GM21723 (cell line): ENCODE results near the gene GNAT3.

Source experiments
- ATAC-seq: cut with Tn5 transposase; IDR thresholded peaks from one replicate; pipeline ENCODE4 v1.9.1; 2021; ENCODE audit warnings: mild to moderate bottlenecking, moderate library complexity; ENCODE audit not compliant: unreplicated experiment

GNAT3 gene

GRCh38 chr7:80505900-80506500, 5.9 kb downstream of the GNAT3 start:
- no peak for ATAC-seq

- ATAC-seq: no peak
Measured at GRCh38 chr7:80500325-80500724, 11.5 kb downstream of the GNAT3 start.

GRCh38 chr7:80499350-80499953, 12.4 kb downstream of the GNAT3 start:
- no peak for ATAC-seq

GRCh38 chr7:80498481-80499349, 13.1 kb downstream of the GNAT3 start:
- ATAC-seq: no peak

GRCh38 chr7:80496586-80496985, 15.3 kb downstream of the GNAT3 start:
- no peak for ATAC-seq

GRCh38 chr7:80493121-80493849, 18.6 kb downstream of the GNAT3 start:
- no peak for ATAC-seq

- ATAC-seq: no peak
Measured at GRCh38 chr7:80491462-80491861, 20.4 kb downstream of the GNAT3 start.

- no peak for ATAC-seq
Measured at GRCh38 chr7:80488851-80489370, 23.0 kb downstream of the GNAT3 start.

- ATAC-seq: no peak
Measured at GRCh38 chr7:80488406-80488805, 23.5 kb downstream of the GNAT3 start.

- ATAC-seq: no peak
Measured at GRCh38 chr7:80485721-80486120, 26.1 kb downstream of the GNAT3 start.

GRCh38 chr7:80482950-80483349, 28.9 kb downstream of the GNAT3 start:
- no peak for ATAC-seq

GRCh38 chr7:80481196-80481884, 30.5 kb downstream of the GNAT3 start:
- no peak for ATAC-seq

- no peak for ATAC-seq
Measured at GRCh38 chr7:80480566-80480965, 31.3 kb downstream of the GNAT3 start.

GRCh38 chr7:80478683-80479082, 33.2 kb downstream of the GNAT3 start:
- no peak for ATAC-seq

GRCh38 chr7:80476035-80476434, 35.8 kb downstream of the GNAT3 start:
- no peak for ATAC-seq

- no peak for ATAC-seq
Measured at GRCh38 chr7:80475383-80475782, 36.5 kb downstream of the GNAT3 start.

GRCh38 chr7:80473751-80474150, 38.1 kb downstream of the GNAT3 start:
- no peak for ATAC-seq

GRCh38 chr7:80472491-80473200, 39.2 kb downstream of the GNAT3 start:
- no peak for ATAC-seq

- ATAC-seq: no peak
Measured at GRCh38 chr7:80468931-80469714, 42.7 kb downstream of the GNAT3 start.
